Measurements from ENCODE around the gene AOC3.
"Not testable (repeated sequence)": the region's sequence is repeated elsewhere in the genome, so short reads cannot be mapped to it uniquely, and the experiment has no call there.

- TF ChIP-seq, protein P1, sequence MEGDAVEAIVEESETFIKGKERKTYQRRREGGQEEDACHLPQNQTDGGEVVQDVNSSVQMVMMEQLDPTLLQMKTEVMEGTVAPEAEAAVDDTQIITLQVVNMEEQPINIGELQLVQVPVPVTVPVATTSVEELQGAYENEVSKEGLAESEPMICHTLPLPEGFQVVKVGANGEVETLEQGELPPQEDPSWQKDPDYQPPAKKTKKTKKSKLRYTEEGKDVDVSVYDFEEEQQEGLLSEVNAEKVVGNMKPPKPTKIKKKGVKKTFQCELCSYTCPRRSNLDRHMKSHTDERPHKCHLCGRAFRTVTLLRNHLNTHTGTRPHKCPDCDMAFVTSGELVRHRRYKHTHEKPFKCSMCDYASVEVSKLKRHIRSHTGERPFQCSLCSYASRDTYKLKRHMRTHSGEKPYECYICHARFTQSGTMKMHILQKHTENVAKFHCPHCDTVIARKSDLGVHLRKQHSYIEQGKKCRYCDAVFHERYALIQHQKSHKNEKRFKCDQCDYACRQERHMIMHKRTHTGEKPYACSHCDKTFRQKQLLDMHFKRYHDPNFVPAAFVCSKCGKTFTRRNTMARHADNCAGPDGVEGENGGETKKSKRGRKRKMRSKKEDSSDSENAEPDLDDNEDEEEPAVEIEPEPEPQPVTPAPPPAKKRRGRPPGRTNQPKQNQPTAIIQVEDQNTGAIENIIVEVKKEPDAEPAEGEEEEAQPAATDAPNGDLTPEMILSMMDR (conservative IDR thresholded peaks at IDR 0.05; ENCODE audit: low read depth, low read length), result not testable (repeated sequence)
- not testable (repeated sequence) for TF ChIP-seq POLR2A (IDR thresholded peaks at IDR 0.05; ENCODE audit: low read depth, low read length)
These were observed 23.1 kb downstream of the AOC3 start for GRCh38 chr17:42873932-42874695.

Data from IMR-90 (cell line).